Left lobe of liver (tissue), 2 donors: ENCODE data around the gene MEN1. TPM values are rescaled to one million over a fixed set of nuclear protein-coding genes. Genes with fewer than 3 reads are reported as not detected.
A peak's percentile ranks its signal among the peaks of the same experiment; 100 is the strongest.

ENCODE experiments used
- ATAC-seq: fragments of 200-7000 bp; cut with Tn5 transposase; one replicate; pipeline ENCODE4 v1.9.1; 2020; ENCODE audit warnings: mild to moderate bottlenecking, moderate library complexity
- DNase-seq: peaks from one replicate; pipeline ENCODE4 v3.0.0-alpha.2; 2020; ENCODE audit warnings: low spot score
- total RNA-seq: library from RNA; stranded (reverse); gene quantifications from one replicate; pipeline ENCODE4 v1.2.1, GENCODE V29; 2021
- donor health status: DM: no; HTN: no; CAD: no; lungs with moderate emphysema.
- donor health status: DM: no; HTN: yes; CAD: no.

Gene MEN1
- total RNA-seq, result 24.0 TPM

DNA sequence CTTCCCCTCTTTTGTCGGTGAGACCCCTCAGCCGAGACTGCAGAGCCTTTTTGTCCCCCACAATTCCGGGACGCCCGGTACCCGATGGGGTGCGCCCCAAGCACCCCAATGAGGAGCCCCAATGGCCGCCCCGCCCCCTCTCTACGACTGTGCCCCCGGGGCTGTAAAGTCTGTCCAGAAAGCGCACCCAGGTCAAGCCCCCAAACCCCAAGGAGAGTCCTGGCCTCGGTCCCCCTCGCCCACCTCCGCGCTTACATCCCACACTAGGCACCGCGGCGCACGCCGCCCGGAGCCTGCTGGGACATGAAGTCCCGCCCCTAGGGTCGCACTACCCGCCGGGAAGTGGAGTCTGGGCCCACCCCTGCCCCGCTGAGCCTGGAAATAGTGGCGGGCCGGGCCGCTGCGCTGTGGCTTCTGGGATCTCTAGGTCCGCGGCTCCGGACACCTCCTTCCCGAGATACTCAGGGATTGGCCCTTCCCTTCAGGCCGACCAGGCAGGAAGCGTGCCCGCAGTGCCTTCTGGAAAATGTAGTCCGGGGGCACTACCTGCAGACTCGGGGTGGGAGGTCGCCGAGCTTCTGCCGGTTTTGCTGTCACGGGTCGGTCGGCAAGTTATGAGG, at the start of gene MEN1:
TSS of gene MEN1 (minus strand) at position 281 of the 620 bp plus-strand sequence. CDS start 442 bp downstream, outside the sequence.
- DNase-seq (peak; percentile 98), ATAC-seq (peak; percentile 95)

DNA sequence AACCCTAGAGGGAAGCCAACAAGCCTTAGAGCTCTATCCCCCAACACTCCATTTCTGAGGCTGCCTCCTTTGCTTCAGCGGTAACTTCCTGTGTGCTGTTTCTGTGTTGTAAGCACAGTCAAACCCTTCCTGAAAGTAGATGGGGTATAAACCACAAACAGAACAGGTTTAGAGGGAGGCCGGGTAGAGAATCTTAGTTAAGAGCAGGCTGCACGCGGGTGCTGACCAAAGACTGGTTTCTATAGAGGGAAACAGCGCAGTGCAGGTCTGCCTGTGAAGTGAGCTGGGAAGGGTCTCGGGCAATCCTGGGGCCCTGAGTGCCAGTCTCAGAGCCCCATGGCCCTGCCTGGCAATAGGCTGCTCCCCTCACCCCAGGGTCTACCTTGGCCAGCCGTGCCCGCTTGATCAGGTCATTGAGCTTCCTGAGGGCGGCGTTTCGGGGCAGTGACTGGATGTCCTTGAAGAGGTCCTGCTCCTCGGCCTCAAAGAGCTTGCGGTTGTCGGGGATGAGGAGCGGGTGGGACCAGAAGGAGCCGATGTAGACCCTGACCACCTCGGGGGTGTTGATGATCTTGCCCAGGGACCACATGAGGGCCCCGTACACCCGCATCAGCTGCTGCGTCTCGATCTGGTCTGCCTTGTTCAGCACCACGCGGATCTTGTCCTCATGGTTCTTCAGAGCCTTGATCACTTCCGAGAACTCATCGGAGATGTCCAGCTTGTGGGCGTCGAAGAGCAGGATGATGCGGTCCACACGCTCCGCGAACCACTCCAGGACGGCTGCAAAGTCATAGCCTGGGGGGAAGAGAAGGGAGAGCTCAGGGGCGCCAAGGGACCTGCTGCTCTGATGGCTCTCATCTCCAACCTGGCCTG, 49.4 kb upstream of the MEN1 start:
- no peak for DNase-seq
- ATAC-seq, result no peak

DNA sequence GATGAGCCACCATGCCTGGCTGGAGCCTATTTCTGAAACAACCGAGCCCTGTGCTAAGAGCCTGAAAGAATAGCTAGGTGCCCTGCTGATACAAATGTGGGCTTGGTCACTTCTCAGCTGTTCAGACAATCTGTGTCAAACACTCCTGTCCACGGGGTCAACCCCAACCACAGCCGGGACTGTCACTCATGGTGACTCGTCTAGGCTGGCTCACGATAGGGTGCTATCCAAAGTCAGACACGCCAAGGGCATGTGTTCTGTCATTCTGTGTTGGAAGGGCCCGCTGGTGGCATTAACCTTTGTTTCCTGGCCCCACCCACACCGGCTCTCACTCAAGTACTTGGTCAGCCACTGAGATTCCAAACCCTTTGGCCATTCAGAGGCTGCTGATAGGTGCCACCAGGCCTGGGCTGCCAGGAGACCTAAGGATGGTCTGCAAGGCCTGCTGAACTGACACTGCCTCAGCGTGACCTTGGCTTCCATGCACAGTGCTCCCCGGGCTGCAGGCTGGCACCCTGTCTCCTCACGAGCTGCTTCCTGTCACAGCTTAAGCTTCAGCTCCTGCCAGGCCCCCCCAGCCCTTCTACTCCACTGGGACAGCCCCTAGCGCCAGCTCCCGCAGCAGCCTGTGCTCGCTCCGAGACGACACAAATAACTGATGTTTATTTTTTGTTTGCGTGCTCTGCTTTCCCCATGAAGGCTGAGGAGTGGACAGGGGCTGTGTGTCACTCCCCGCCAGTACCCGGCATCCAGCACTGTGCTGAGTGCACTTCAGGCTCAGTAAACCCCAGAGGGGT, 48.3 kb upstream of the MEN1 start:
- ATAC-seq (peak; percentile 4), DNase-seq (no peak)

DNA sequence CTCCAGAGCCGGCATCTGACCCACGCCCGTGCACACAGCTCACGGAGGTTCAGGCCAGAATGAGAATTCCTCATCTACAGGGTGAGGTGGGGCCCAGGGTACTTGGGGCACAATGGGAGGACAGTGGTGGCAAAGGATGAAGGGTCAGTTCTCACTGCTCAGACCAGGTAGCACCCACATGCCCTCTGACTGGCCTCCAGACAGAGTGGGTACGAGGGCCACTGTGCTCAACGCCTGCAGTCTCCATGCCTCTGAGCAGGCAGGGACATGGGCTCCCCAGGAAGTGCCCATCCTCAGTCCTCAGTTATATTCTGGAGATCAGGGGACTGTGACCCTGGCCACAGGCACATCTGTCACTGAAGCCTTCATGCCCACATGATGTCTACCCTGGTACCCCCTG, 47.1 kb upstream of the MEN1 start:
- DNase-seq (no peak), ATAC-seq (no peak)

DNA sequence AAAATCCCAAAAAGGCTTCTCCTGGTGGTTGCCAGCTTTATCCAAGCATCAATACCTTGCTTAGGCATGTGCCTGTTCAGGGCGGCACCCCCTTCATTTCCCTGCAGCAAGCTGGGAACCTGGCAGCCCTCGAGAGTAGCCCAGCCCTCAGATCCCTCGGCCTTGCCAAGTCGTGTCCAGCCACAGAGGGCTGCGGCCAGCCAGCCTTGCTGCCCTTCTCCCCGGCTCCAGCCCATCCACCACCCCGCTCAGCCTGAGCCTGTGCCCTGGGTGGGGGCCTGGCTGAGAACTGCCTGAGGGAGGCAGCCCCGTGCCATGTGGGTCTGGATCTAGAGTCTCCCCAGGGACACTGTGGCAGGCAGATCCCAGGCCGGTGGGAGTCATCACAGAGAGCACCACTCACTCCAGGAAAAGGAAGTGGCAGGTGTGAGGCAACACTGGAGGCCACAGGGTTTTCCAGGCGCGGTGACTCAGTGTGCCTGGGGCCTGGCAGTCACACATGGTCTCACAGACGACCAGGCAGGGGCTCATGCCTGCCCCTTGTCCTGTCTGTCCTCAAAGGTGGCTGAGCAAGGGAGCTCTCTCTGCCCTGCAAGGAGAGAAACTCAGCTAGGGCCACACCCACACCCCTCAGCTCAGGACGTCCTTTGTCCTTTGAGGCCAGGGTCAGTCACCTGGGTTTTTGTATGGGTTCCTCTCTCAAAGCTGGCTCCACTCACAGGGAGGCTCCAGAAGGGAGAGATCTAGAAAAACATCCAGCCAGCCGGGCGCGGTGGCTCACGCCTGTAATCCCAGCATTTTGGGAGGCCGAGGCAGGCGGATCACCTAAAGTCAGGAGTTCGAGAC, 46.3 kb upstream of the MEN1 start:
- ATAC-seq (peak; percentile 56), DNase-seq (no peak)

DNA sequence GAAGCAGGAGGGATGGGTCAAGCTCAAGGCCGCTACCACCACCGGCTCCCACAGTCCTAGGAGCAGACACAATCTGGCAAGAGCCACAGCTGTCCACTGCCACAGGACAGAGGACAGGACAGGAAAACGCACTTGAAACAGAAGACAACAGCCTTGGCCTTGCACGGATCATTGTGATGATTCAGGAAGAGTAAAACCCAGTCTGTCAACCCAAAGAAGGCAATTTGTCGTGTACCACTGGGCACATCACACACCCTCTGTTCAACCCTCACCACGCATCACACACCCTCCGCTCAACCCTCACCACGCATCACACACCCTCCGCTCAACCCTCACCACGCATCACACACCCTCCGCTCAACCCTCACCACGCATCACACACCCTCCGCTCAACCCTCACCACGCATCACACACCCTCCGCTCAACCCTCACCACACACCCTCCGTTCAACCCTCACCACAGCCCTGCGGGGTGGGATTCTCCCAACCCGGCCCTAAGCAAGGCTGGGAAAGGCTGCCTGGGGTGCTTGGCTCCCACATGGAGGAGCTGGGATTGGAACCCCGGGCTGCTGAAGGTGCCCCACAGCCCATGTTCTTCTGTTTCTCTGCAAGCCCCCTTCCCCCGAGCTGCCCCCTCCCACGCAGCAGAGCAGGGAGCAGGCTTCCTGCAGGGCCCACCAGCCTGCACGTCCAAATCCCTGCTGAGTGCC, 45.4 kb upstream of the MEN1 start:
- ATAC-seq, result no peak

DNA sequence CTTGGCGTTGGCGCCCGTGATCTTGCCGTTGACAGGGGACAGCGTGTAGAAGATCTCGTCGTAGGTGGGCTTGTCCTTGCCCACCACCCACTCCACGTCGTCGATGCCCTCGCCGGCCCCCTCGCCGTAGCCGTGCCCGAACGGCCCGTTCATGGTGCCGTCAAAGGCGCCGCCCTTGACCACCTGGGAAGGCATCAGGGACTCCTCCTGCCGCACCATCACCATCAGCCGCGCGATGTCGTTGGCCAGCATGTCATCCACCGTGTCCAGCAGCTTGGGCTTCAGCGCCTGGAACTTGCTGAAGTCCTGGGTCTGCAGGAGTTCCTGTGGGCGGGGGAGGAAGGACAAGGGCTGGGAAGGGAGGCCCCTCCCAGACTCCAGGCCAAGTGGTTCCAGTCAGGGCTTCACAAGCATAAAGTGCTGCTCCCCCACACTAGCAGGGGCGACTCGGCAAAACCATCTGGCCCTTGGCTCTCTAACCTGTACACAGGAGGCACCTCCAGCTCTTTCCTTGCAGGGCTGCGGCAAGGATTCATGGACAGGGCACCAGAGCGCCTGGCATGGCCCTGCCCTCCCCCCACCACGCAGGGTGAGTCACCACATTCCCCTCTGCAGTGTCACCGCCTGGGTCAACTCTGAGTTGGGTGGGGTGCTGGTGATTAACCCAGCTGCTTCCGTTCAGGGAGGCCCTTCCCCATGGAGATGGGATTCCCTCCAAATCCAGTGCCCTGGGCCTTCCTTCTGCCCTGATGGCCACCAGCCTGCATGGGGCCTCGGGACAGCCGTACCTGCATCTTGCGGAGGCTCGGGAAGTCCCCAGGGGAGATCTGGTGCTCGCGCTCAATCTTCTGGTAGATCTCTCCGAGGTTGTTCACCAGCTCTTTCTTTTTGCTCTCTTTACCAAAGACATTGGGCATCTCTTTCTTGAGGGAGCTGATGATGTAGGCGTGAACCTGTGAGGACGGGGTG, 44.5 kb upstream of the MEN1 start:
- ATAC-seq (peak; percentile 40), DNase-seq (no peak)

More for the DNA sequence above, 45.4 kb upstream of the MEN1 start:
- DNase-seq, result no peak

DNA sequence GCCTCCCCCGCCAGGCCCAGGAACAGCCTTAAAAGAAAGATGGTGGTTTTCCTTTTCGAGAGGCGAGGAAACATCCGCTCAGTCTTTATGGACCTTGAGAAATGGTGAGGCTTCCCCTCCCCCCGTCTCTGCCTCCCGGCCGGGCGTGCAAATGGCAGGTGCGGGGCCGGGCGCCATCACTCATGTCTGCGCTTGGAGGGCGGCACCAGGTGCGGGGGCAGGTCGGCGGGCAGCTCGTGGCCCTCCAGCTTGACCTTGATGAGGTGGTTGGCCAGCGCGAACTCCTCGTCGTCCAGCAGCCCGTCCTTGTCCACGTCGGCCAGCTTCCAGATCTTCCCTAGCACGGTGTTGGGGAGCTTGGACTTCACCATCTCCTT, 43.8 kb upstream of the MEN1 start:
- DNase-seq, result no peak
- no peak for ATAC-seq

DNA sequence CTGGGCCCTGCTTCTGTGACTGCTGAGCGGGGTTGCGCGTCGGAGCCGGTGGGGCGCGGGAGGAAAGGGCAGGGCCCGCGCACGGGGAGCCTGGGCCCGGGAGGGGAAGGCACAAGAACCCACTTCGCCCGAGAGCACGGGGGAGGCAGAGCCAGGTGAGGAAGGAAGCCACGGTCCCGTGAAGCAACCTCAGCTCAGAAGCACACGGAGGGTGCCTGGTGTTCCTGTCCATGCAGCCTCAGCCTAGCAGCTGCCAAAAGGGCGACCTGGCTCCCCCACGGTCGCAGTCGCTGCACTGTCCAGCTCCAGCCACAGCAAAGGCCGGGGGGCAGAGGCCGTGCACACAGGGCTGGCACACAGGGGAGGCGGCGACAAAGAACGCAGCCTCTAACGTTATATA, 43.4 kb upstream of the MEN1 start:
- ATAC-seq (no peak), DNase-seq (no peak)

DNA sequence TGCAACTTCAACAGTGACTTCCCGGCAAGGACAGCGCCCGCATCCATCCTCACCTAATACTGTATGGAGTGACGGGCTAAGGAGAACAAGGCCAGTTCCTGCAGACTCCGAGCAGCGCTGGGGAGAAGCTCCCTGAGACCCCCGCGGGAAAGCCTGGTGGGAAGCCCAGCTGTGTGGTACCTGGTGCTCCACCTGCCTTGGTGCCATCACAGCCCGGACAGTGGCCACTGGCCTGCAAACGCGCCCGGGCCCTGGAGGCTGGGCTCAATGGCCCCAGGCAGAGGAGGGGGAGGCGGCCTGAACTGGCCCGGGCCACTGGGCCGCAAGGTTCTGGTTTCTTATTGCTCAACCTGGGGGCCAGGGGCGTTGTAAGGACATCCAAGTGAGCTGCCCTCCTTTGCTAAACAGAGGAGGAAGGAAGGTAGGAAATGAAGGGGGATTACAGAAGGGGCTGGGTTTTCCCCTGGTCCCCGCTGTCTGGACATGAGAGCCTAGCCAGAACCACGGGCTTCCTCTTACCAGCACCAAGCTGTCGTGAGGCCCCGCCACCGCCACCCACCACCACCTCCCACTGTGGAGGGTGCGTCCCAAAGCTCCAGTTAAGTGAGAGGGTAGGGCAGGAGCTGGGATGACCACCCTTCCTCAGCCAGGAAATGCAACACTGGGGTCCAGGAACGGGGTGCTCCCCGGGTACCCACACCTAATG, 42.6 kb upstream of the MEN1 start:
- ATAC-seq, result no peak
- DNase-seq, result no peak

DNA sequence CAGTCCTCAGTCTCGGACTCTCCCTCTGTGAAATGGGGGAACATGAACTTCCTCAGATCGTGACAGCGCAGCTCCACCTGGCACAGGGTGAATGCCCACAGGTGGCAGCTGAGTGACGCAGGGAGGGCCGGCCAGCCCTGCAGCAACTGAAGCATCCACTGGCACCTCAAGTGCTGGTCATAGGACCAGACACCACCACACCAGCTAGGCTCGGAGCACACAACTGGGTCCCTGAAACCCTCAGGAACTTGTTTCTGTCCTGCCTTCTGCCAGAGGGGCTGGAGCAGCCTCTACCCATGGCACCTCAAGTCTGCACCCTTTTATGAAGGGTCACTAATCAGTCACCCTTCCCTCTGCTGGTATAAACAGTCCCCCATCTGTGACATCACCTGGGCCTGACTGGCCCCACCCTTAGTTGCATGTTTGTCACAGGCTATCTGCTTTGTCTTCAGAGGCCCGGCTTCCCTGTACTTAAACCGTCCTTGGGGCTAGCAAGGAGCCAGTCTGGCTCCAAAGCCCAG, 41.5 kb upstream of the MEN1 start:
- ATAC-seq (no peak), DNase-seq (no peak)

DNA sequence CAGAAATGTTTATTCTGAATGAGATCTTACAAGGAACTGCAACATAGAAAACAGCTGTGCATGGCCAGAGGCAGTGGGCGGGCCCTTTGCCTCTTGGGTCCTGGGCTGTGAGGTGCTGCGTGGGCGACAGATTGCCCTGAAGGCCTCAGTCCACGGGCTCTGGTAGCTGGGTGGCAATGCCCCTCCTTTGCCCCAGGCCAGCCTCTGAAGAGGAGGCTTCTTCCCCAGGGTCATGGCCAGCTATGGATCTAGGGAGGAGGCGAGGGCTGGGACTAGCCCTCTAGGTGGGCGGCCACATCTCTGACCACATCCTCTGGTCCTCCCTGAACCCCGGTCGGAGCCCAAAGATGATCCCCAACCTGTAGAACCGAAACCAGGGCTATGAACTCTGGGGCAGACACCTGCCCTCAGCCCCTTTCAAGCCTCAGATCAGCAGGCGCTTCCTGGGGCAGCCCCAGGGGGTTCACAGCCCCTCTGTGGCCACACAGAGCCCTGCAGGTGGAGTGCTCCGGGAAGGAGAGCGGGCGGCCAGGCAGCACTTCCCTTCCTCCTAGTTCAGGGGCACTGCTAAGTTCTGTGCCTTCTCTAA, 40.7 kb upstream of the MEN1 start:
- ATAC-seq, result no peak
- DNase-seq, result no peak

DNA sequence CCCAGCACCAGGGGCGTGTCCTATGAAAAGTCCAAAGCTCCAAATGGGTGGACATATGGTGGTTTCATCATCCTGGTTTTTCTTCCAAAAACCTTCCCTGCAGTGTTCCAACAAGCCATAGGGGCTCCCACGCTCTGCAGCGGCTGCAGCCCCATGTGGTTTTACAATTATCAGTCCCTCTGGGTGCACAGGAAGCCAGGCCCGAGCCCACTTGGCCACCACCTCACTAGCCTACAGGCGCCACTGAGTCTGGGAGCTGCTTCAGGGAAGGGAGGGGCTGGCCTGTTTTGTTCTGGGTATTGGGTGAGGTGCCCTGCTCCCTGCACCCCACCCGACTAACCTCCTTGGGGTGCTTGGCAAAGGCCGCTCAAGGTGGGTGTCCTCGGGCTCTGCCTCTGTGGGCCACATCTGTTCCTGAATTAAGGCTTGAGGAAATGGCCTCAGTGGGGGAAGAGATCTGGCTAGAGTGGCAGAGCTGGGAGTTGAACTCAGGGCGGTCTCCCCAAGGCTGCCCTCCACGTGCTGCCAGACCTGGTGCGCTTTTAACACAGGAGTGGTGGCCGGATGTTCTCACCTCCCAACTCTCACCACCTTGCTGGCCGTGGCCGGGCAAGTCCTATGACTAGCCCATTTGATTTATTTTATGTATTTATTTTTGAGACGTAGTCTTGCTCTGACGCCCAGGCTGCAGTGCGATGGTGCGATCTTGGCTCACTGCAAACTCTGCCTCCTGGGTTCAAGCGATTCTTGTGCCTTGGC, 39.4 kb upstream of the MEN1 start:
- DNase-seq, result no peak
- ATAC-seq, result peak; percentile 53

DNA sequence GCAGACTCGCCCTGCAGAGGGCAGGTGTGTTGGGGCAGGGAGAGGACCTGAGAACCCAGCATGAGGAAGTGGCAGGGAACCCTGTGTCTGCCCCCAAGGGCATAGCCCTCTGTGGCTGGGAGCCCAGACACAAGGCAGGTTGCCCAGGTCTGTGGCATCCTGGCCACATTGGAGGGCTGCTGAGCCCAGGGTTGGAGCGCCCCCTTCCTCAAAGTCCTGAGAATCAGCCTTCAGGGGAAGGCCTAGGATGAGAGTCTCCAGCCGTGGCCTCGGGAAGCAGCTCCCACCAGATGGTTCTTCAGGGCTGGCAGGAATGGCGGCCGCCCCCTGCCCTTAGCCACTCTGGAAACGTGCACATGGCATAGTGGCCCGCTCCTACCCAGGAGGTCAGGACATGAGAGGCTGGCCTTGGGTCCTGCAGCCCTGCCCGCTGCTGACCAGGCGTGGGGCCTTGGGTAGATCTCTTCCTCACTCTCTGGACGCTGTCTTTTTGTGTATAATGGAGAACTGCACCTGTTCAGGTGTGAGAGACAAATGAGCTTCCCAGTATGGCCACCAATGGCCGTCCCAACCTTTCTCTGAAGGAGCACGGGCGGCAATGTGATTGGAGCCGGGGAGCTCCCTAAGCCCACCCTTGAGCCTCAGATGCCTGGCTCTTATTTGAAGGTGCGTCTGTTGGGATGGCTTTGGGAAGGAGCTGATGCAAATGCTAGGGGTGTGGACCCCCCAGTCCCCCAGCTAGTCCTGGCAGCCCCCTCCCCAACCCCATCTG, 38.7 kb upstream of the MEN1 start:
- peak; percentile 91 for DNase-seq
- ATAC-seq, result peak; percentile 76

DNA sequence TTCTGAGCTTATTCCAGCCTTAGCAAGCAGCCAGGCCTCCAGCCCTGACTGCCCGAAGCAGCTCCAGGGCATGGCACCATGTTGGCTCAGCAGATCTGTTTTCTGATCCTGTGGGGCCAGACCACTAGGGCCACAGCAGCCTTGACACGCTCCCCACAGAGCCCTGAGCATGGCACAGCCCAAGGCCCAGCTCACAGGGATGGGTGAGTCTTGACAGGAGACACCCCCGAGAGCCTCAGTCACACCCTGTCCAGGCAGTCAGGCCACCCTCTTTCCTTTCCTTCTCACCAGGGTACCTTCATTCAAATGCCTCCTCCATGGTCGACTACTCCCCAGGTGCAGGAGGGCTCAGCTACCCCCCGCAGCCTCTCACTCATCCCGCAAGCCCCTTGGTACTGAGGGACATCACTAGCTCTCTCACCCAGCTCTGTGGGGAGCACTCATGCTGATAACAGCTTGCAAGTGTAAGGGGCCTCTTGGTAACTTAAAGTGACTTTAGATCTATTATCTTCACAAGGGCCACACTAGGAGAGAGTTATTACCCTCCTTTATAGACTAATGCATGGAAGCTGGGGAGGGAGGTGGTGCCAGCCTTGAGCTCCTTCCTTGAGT, 38.0 kb upstream of the MEN1 start:
- DNase-seq (no peak), ATAC-seq (no peak)
